H1 (cell line): ENCODE measurements around the gene RIN3. TPM values are rescaled to one million over a fixed set of nuclear protein-coding genes. Genes with fewer than 3 reads are reported as not detected.

Source experiments
- CTCF ChIA-PET: fragments of 300-600 bp; sonication (Branson Sonifier 250); formaldehyde crosslinking; loops from one replicate; lab custom pipeline; 2021; ENCODE audit not compliant: partially characterized antibody; lab: Charles Lee
- POLR2A ChIA-PET: fragments of 300-600 bp; sonication (Branson Sonifier 250); formaldehyde crosslinking; loops from one replicate; lab custom pipeline; 2021; ENCODE audit warnings: inconsistent platforms; ENCODE audit not compliant: partially characterized antibody; lab: Charles Lee
- DNase-seq, 2 experiments: peaks; one replicate each; pipeline versions ENCODE4 v3.0.0 to v3.0.0-alpha.2; 2010 to 2022; ENCODE audit warnings: low spot score in 2 of 2, low read depth in 1 of 2, mixed read lengths in 1 of 2
- FAIRE-seq: peaks from 2 replicates; lab custom pipeline; 2011; peaks lifted over from hg19 to GRCh38; lab: Jason Lieb, UNC
- H2AFZ ChIP-seq: 2 replicates; pipeline ENCODE4 v1.8.1; 2012; ENCODE audit warnings: low read length, inconsistent platforms
- H2AK5ac ChIP-seq: 2 replicates; pipeline ENCODE4 v1.6.1; 2013; ENCODE audit warnings: low read depth, low read length
- H2BK120ac ChIP-seq: replicated peaks from 2 replicates; pipeline ENCODE3; 2013; ENCODE audit warnings: low read depth, low read length, inconsistent platforms
- H2BK12ac ChIP-seq: 2 replicates; pipeline ENCODE4 v1.6.1; 2013; ENCODE audit warnings: low read depth, low read length
- H2BK15ac ChIP-seq: 2 replicates; pipeline ENCODE4 v1.6.1; 2013; ENCODE audit warnings: low read length
- H2BK20ac ChIP-seq: 2 replicates; pipeline ENCODE4 v1.6.1; 2013; ENCODE audit warnings: low read length
- H2BK5ac ChIP-seq: 2 replicates; pipeline ENCODE4 v1.6.1; 2013; ENCODE audit warnings: low read depth, low read length
- H3K14ac ChIP-seq: 2 replicates; pipeline ENCODE4 v1.6.1; 2013; ENCODE audit warnings: inconsistent platforms; ENCODE audit not compliant: insufficient read length
- H3K18ac ChIP-seq: 2 replicates; pipeline ENCODE4 v1.6.1; 2013; ENCODE audit warnings: low read length; ENCODE audit errors: extremely low read depth
- H3K23ac ChIP-seq: 2 replicates; pipeline ENCODE4 v1.6.1; 2013; ENCODE audit warnings: inconsistent platforms; ENCODE audit not compliant: insufficient read length
- H3K23me2 ChIP-seq: 2 replicates; pipeline ENCODE4 v1.6.1; 2013; ENCODE audit warnings: low read depth, low read length
- H3K27ac ChIP-seq: 2 replicates; pipeline ENCODE4 v1.6.1; 2011; ENCODE audit warnings: low read depth, low read length, inconsistent platforms
- H3K27me3 ChIP-seq, 4 experiments: replicated peaks in 1 of 4; 1 replicate in 1 of 4; 2 replicates in 3 of 4; pipeline versions ENCODE4 v1.6.1 to v1.8.1; 2011 to 2013; ENCODE audit warnings: low read length in 3 of 4, mild to moderate bottlenecking in 3 of 4, inconsistent platforms in 2 of 4, mixed read lengths in 2 of 4, moderate library complexity in 1 of 4; ENCODE audit not compliant: control insufficient read depth in 3 of 4, insufficient read depth in 3 of 4; ENCODE audit errors: extremely low read depth in 1 of 4
- H3K36me3 ChIP-seq, 4 experiments: 2 replicates each; pipeline versions ENCODE4 v1.6.1 to v1.8.1; 2011 to 2013; ENCODE audit warnings: mild to moderate bottlenecking in 4 of 4, low read length in 3 of 4, moderate library complexity in 2 of 4, control low read depth in 1 of 4, inconsistent platforms in 1 of 4; ENCODE audit not compliant: insufficient read depth in 4 of 4, control insufficient read depth in 2 of 4
- H3K4ac ChIP-seq: replicated peaks from 2 replicates; pipeline ENCODE3; 2013; ENCODE audit warnings: low read length, low read depth, mixed read lengths, inconsistent platforms; ENCODE audit not compliant: insufficient read length
- H3K4me1 ChIP-seq, 4 experiments: replicated peaks in 1 of 4; 1 replicate in 1 of 4; 2 replicates in 3 of 4; pipeline versions ENCODE4 v1.6.1 to v1.8.1; 2011 to 2013; ENCODE audit warnings: low read length in 3 of 4, inconsistent platforms in 2 of 4, mixed read lengths in 1 of 4; ENCODE audit not compliant: insufficient read depth in 4 of 4, control insufficient read depth in 3 of 4
- H3K4me2 ChIP-seq, 2 experiments: 2 replicates each; pipeline versions ENCODE4 v1.6.1 to v1.8.1; 2011 to 2013; ENCODE audit warnings: low read depth in 2 of 2, low read length in 2 of 2, control low read depth in 1 of 2, inconsistent platforms in 1 of 2, mild to moderate bottlenecking in 1 of 2; ENCODE audit not compliant: insufficient read depth in 1 of 2
- H3K4me3 ChIP-seq, 4 experiments: fragments of 200-600, 300-600 bp in 1 of 4; sonication (generic), shearing (Covaris generic), sonication (Bioruptor Twin) in 1 of 4; 2 replicates each; pipeline versions ENCODE4 v1.5.1 to v1.8.1; 2011 to 2016; ENCODE audit warnings: low read length in 4 of 4, low read depth in 3 of 4, control low read depth in 2 of 4, inconsistent platforms in 2 of 4, mild to moderate bottlenecking in 2 of 4, mixed read lengths in 1 of 4, moderate library complexity in 1 of 4; ENCODE audit not compliant: insufficient read depth in 2 of 4; ENCODE audit errors: extremely low read depth in 1 of 4
- H3K56ac ChIP-seq: replicated peaks from 2 replicates; pipeline ENCODE3; 2013; ENCODE audit warnings: low read depth, mild to moderate bottlenecking, mixed read lengths, low read length, inconsistent platforms; ENCODE audit not compliant: insufficient read length
- H3K79me1 ChIP-seq: 2 replicates; pipeline ENCODE4 v1.6.1; 2013; ENCODE audit warnings: low read depth, low read length, control low read depth
- H3K79me2 ChIP-seq, 2 experiments: 2 replicates each; pipeline versions ENCODE4 v1.6.1 to v1.8.1; 2012 to 2013; ENCODE audit warnings: low read length in 2 of 2, mild to moderate bottlenecking in 2 of 2, inconsistent platforms in 1 of 2; ENCODE audit not compliant: insufficient read depth in 2 of 2, control insufficient read depth in 1 of 2
- H3K9ac ChIP-seq, 4 experiments: replicated peaks in 1 of 4; 1 replicate in 1 of 4; 2 replicates in 3 of 4; pipeline versions ENCODE4 v1.6.1 to v1.8.1; 2011 to 2013; ENCODE audit warnings: low read depth in 3 of 4, low read length in 3 of 4, control low read depth in 2 of 4, mild to moderate bottlenecking in 2 of 4, moderate library complexity in 2 of 4, inconsistent platforms in 1 of 4; ENCODE audit errors: extremely low read depth in 1 of 4
- H3K9me3 ChIP-seq, 2 experiments: 2 replicates each; pipeline versions ENCODE4 v1.6.1 to v1.8.1; 2012 to 2013; ENCODE audit warnings: mild to moderate bottlenecking in 2 of 2, moderate library complexity in 2 of 2, control low read depth in 1 of 2, inconsistent platforms in 1 of 2, low read depth in 1 of 2, low read length in 1 of 2, mixed read lengths in 1 of 2; ENCODE audit not compliant: insufficient read depth in 2 of 2
- H4K20me1 ChIP-seq, 2 experiments: replicated peaks in 1 of 2; 2 replicates each; pipeline versions ENCODE3 to v1.8.1; 2011 to 2013; ENCODE audit warnings: inconsistent platforms in 2 of 2, low read length in 2 of 2, mild to moderate bottlenecking in 1 of 2; ENCODE audit not compliant: insufficient read depth in 2 of 2, control insufficient read depth in 1 of 2
- H4K5ac ChIP-seq: 2 replicates; pipeline ENCODE4 v1.6.1; 2013; ENCODE audit warnings: low read length, low read depth, mixed read lengths, inconsistent platforms; ENCODE audit not compliant: insufficient read length
- H4K8ac ChIP-seq: 2 replicates; pipeline ENCODE4 v1.8.0; 2013; ENCODE audit warnings: mild to moderate bottlenecking, moderate library complexity, low read length, inconsistent platforms; ENCODE audit not compliant: insufficient read depth; ENCODE audit errors: extremely low read depth
- H4K91ac ChIP-seq: replicated peaks from 2 replicates; pipeline ENCODE3; 2013; ENCODE audit warnings: low read length, mixed read lengths, inconsistent platforms; ENCODE audit not compliant: insufficient read length
- EP300 ChIP-seq, 2 experiments: IDR thresholded peaks; 1 replicate in 1 of 2; 2 replicates in 1 of 2; pipeline ENCODE4 v1.6.1; 2011 to 2012; ENCODE audit warnings: low read depth in 2 of 2, low read length in 2 of 2, mild to moderate bottlenecking in 2 of 2, borderline replicate concordance in 1 of 2, inconsistent platforms in 1 of 2, moderate library complexity in 1 of 2
- HDAC6 ChIP-seq: IDR thresholded peaks from one replicate; pipeline ENCODE4 v1.7.1; 2012; ENCODE audit warnings: low read depth, mild to moderate bottlenecking, inconsistent platforms, low read length, moderate library complexity
- KDM5A ChIP-seq: fragments of 200-600 bp; IDR thresholded peaks from 2 replicates; pipeline ENCODE4 v1.7.1; 2012; ENCODE audit warnings: mild to moderate bottlenecking, low read length, inconsistent platforms, mixed read lengths
- NANOG ChIP-seq: IDR thresholded peaks from 2 replicates; pipeline ENCODE4 v1.6.1; 2011; ENCODE audit warnings: low read length, low read depth, mild to moderate bottlenecking, inconsistent platforms; ENCODE audit not compliant: insufficient read depth, poor library complexity, severe bottlenecking
- POLR2AphosphoS5 ChIP-seq: IDR thresholded peaks from 2 replicates; pipeline ENCODE4 v1.6.1; 2011; ENCODE audit warnings: low read depth, low read length
- RFX5 ChIP-seq: IDR thresholded peaks from 2 replicates; pipeline ENCODE4 v1.6.1; 2011; ENCODE audit warnings: low read depth, low read length, improper control_type of control experiment, borderline replicate concordance
- RNF2 ChIP-seq: fragments of 200-900, 300-1000 bp; sonication (generic); IDR thresholded peaks from 2 replicates; pipeline ENCODE4 v1.7.1; 2016; ENCODE audit warnings: borderline replicate concordance, low read depth, mild to moderate bottlenecking, antibody characterized with exemption, low read length; ENCODE audit not compliant: poor library complexity, severe bottlenecking; ENCODE audit errors: missing control alignments
- SIRT6 ChIP-seq: IDR thresholded peaks from one replicate; pipeline ENCODE4 v1.7.1; 2012; ENCODE audit warnings: low read length, inconsistent platforms
- SRF ChIP-seq: IDR thresholded peaks from 2 replicates; pipeline ENCODE4 v1.6.1; 2011; ENCODE audit warnings: mild to moderate bottlenecking, low read depth, low read length, moderate library complexity
- YY1 ChIP-seq: IDR thresholded peaks from 2 replicates; pipeline ENCODE4 v1.6.1; 2011; ENCODE audit warnings: low read depth, mild to moderate bottlenecking, low read length
- WGBS, 2 experiments: shearing (Covaris generic) in 1 of 2; methylation state at CpG; one replicate each; pipeline versions ENCODE4 v1.1.6 to v1.1.7; 2013 to 2015; ENCODE audit warnings: low lambda C conversion rate in 2 of 2, mixed read lengths in 2 of 2, inconsistent platforms in 1 of 2, low coverage in 1 of 2, missing lambda C conversion rate in 1 of 2; ENCODE audit not compliant: insufficient replicate concordance in 2 of 2, insufficient coverage in 1 of 2, insufficient read length in 1 of 2; ENCODE audit errors: extremely low coverage in 1 of 2, missing lambda C conversion rate in 1 of 2; 5-methylcytosine and 5-hydroxymethylcytosine counted together
- polyA plus RNA-seq, 7 experiments: library from polyadenylated mRNA; depleted of rRNA in 3 of 7; stranded (reverse) in 5 of 7; unstranded in 2 of 7; fragments of >200 nt in 5 of 7; fragments of 200-250 nt in 2 of 7; gene quantifications; 1 replicate in 5 of 7; 2 replicates in 1 of 7; 4 replicates in 1 of 7; pipeline versions ENCODE4 v1.2.1 to v1.2.3, GENCODE V29; 2011 to 2013; ENCODE audit warnings: missing spikeins in 2 of 7, mixed read lengths in 2 of 7
- total RNA-seq: library from RNA; stranded (reverse); fragmentation: NEBNext Ultra II Directional; extraction: Animal tissue kit (Norgen Biotek cat#: 25700); gene quantifications from 2 replicates; pipeline ENCODE4 v1.2.1, GENCODE V29; 2021
- TF ChIP-seq, protein P1 (sequence below): IDR thresholded peaks from 2 replicates; pipeline ENCODE4 v1.6.1; 2012; ENCODE audit warnings: low read length, inconsistent platforms

Gene RIN3
- total and polyA plus RNA-seq, 2 of the 8 experiments (the other 6 are each of a cell fraction or from before 2014, with no cell fraction given) = 0.59 to 1.5 TPM

DNA sequence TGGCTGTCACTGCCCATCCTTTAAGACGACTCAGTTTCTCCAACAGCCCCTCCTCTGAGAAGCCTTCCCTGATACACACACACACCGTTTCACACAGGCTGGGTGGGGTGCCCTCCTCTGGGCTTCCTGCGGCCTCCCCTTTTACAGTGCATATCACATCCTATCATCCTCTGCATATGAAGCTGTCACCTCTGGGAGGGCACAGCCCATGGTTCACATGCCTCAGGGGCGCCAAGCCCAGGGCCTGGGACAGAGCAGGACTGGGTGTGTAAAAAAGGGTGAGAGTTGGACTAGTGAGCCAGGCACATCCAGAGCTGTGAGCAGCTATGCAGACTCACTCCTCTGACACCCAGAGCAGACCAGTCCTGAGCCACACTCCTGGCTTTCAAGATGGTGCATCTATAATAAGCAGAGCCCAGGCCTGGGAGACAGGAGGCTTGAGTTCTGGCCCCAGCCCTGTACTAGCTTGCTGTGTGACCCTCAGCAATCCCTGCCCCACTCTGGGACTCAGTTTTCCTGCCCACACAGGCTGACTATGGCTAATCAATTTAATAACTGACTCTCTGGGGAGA lies 172.3 kb downstream of the RIN3 start:
- FAIRE-seq = no peak
- no peak for DNase-seq
- Histone ChIP-seq H3K4me1 (peaks cover 0 to 9% (median 3%) of the 10 kb centered on the region in 4 experiments; a peak in 4 of 7 replicates), H3K27me3 (peaks cover 10 to 21% (median 20%) of the 10 kb centered on the region in 4 experiments; a peak in 6 of 7 replicates), H2BK12ac (no peak overlapping the region), H2AFZ (no peak overlapping the region), H4K91ac (no peak overlapping the region), H3K23me2 (peaks cover 12% of the 10 kb centered on the region; the same call in 1 of the 2 replicates), H2BK5ac (no peak overlapping the region), H3K4me3 (no peak overlapping the region), H3K9me3 (no peaks in the 10 kb centered on the region), H3K4me2 (no peak overlapping the region), H2AK5ac (no peak overlapping the region), H3K56ac (no peak overlapping the region), H4K5ac (no peak overlapping the region), H4K20me1 (peaks cover 0 to 2% of the 10 kb centered on the region in 2 experiments), H3K9ac (no peak overlapping the region), H3K14ac (no peak overlapping the region), H3K4ac (no peak overlapping the region), H3K36me3 (no peaks in the 10 kb centered on the region), H4K8ac (no peak overlapping the region), H2BK15ac (no peak overlapping the region), H3K27ac (no peak overlapping the region), H2BK120ac (no peak overlapping the region), H2BK20ac (no peak overlapping the region), H3K79me2 (no peaks in the 10 kb centered on the region), H3K18ac (no peak overlapping the region), H3K79me1 (no peaks in the 10 kb centered on the region), H3K23ac (no peak overlapping the region)
- WGBS, 2 experiments = 91% methylated on average over 4 of the region's 4 CpGs; no CpG with 5 or more reads in 1 of the 2 experiments
- CTCF ChIA-PET = interaction anchor here (0.7 to 4.0 kb wide), 19 partner anchors 9 to 234 kb away, joined by 3 to 31 read pairs (median 4); no protein-coding TSS in a partner anchor
- POLR2A ChIA-PET = no interaction called here
- TF ChIP-seq, protein P1, sequence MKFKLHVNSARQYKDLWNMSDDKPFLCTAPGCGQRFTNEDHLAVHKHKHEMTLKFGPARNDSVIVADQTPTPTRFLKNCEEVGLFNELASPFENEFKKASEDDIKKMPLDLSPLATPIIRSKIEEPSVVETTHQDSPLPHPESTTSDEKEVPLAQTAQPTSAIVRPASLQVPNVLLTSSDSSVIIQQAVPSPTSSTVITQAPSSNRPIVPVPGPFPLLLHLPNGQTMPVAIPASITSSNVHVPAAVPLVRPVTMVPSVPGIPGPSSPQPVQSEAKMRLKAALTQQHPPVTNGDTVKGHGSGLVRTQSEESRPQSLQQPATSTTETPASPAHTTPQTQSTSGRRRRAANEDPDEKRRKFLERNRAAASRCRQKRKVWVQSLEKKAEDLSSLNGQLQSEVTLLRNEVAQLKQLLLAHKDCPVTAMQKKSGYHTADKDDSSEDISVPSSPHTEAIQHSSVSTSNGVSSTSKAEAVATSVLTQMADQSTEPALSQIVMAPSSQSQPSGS = no peak
- no peak for TF ChIP-seq SRF
- TF ChIP-seq RFX5 = no peak
- TF ChIP-seq NANOG = no peak
- TF ChIP-seq EP300 (IDR thresholded peaks at IDR 0.05; ENCODE audit: borderline replicate concordance in 1 of 2, low read depth in 2 of 2, low read length in 2 of 2) = no peak
- TF ChIP-seq SIRT6 = no peak
- no peak for TF ChIP-seq POLR2AphosphoS5
- no peak for TF ChIP-seq RNF2
- TF ChIP-seq HDAC6 = no peak
- no peak for TF ChIP-seq YY1
- no peak for TF ChIP-seq KDM5A
